ENCODE measurements around the gene CACNG7. TPM values are rescaled to one million over a fixed set of nuclear protein-coding genes. Genes with fewer than 3 reads are reported as not detected.

Gene CACNG7
- total RNA-seq, 1 experiment from 2014 or later = not detected

DNA sequence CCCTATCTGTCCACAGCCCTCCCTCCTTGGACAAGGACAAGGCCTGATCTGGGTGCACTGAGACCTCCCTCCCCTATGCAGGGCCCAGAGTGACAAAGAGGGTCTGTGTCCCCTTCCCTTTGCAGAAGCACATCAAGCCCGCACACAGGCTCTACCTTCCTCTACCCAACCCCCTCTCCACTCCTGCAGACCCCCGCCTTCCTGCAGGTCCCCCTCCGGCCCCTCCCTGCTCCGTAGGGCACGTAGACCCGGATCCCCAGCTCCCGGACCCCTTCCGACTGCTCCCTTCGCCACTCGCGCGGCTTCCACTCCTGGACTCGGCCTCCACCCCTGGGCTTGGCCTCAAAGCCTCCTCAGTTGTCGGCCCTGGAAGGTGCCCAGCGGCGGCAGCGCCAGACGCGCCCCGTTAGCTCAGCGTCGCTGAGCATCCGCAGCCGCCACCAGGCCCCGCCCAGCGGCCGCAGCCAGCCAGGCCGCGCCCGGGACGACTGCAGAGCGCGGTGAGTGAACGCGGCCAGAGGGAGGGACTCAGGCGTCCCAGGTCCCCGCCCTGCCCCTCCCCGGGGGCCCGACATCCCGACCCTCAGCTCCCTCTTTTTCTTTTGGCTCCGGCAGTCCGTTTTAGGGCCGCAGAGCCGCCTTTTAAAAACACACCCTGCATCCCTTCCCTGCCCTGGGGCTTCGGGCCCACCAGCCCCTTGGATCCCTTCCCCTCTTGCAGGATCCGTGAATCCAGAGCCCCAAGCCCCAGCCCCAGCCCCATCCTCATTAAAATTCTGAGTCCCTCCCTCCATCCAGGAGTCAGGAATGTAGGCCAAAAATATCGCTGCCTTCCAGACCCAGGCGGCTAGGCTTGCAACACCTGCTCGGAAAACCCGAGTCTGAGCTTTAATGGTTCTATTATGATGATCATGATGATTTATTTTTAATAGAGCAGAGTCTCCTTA lies 42.9 kb upstream of the CACNG7 start:
- peak; percentile 58 for ATAC-seq
- ChIA-PET RAD21 (ENCODE audit: low non-redundant PET in 1 of 2, low total read pairs in 2 of 2, uncharacterized antibody in 2 of 2, unreplicated experiment in 2 of 2) (interaction anchor here in 1 of 2 experiments (1.0 kb wide), 1 partner anchor 57 kb away, joined by 3 read pairs; no protein-coding TSS in a partner anchor), POLR2A (interaction anchor here (0.9 to 3.1 kb wide), 6 partner anchors 10 to 271 kb away, joined by 3 to 17 read pairs (median 4); partner anchors contain the start of gene CNOT3), CTCF (interaction anchor here (0.6 to 3.8 kb wide), 6 partner anchors 22 to 158 kb away, joined by 3 to 21 read pairs (median 3); no protein-coding TSS in a partner anchor)
- Histone ChIP-seq H3K9ac (ENCODE audit: low read length) (peak overlapping the region; percentile 95), H3K4me1 (ENCODE audit: control insufficient read depth in 1 of 2, insufficient read depth in 2 of 2, low read length in 2 of 2) (peaks cover 18 to 47% of the 10 kb centered on the region in 2 experiments), H3K9me3 (ENCODE audit: control insufficient read depth in 1 of 2, insufficient read depth in 1 of 2, low read depth in 1 of 2, low read length in 2 of 2) (no peaks in the 10 kb centered on the region), H3K27me3 (ENCODE audit: insufficient read depth, low read length) (no peaks in the 10 kb centered on the region), H3K9me2 (ENCODE audit: insufficient read depth) (no peaks in the 10 kb centered on the region), H3K36me3 (ENCODE audit: control insufficient read depth in 1 of 2, insufficient read depth in 2 of 2, low read length in 2 of 2) (peaks cover 2 to 5% of the 10 kb centered on the region in 2 experiments; a peak in 2 of 4 replicates), H3K79me2 (ENCODE audit: insufficient read depth, low read length) (peaks cover 26% of the 10 kb centered on the region), H3K4me3 (replicated peaks in 1 of 2; ENCODE audit: low read depth in 1 of 2, low read length in 2 of 2) (peak overlapping the region; percentile 75 to 78), H3K4me2 (ENCODE audit: low read length) (peak overlapping the region; percentile 99), H4K20me1 (ENCODE audit: insufficient read depth) (no peaks in the 10 kb centered on the region), H2AFZ (ENCODE audit: low read depth, low read length, poor library complexity, severe bottlenecking) (no peak overlapping the region), H3K27ac (ENCODE audit: low read depth, low read length) (peak overlapping the region; percentile 77)
- intact Hi-C loops (cut with micrococcal nuclease) = loop anchor here (5.0 kb wide), 1 partner anchor 116 kb away; no protein-coding TSS in a partner anchor
- no TSS peak for BruUV-seq (replicated peaks)
- TF ChIP-seq POLR2AphosphoS5 (IDR thresholded peaks at IDR 0.05; ENCODE audit: low read depth, low read length) = peak; percentile 71
- peak; percentile 45 for TF ChIP-seq ZFX (IDR thresholded peaks at IDR 0.05)
- peak; percentile 51 for TF ChIP-seq YY1 (IDR thresholded peaks at IDR 0.05; ENCODE audit: extremely low read depth, insufficient replicate concordance, low read depth, low read length)
- TF ChIP-seq, protein P1, sequence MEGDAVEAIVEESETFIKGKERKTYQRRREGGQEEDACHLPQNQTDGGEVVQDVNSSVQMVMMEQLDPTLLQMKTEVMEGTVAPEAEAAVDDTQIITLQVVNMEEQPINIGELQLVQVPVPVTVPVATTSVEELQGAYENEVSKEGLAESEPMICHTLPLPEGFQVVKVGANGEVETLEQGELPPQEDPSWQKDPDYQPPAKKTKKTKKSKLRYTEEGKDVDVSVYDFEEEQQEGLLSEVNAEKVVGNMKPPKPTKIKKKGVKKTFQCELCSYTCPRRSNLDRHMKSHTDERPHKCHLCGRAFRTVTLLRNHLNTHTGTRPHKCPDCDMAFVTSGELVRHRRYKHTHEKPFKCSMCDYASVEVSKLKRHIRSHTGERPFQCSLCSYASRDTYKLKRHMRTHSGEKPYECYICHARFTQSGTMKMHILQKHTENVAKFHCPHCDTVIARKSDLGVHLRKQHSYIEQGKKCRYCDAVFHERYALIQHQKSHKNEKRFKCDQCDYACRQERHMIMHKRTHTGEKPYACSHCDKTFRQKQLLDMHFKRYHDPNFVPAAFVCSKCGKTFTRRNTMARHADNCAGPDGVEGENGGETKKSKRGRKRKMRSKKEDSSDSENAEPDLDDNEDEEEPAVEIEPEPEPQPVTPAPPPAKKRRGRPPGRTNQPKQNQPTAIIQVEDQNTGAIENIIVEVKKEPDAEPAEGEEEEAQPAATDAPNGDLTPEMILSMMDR (IDR thresholded peaks at IDR 0.05 in 2 of 3, conservative IDR thresholded peaks at IDR 0.05 in 1 of 3; ENCODE audit: borderline replicate concordance in 1 of 3, insufficient read depth in 1 of 3, low read depth in 2 of 3, low read length in 2 of 3) = no peak
- peak; percentile 63 for TF ChIP-seq SIN3A (IDR thresholded peaks at IDR 0.05; ENCODE audit: low read depth)
- peak; percentile 18 for TF ChIP-seq TCF7L2 (IDR thresholded peaks at IDR 0.05; ENCODE audit: borderline replicate concordance, extremely low read depth, insufficient read depth, insufficient read length)
- no peak for TF ChIP-seq SRF (IDR thresholded peaks at IDR 0.05; ENCODE audit: low read depth)
- TF ChIP-seq MAX (IDR thresholded peaks at IDR 0.05) = peak; percentile 30; the same call in 1 of the 2 replicates
- TF ChIP-seq CBX3 (IDR thresholded peaks at IDR 0.05; ENCODE audit: low read depth) = no peak
- DNase-seq (ENCODE audit: low read depth, low spot score) = peak; percentile 60

Measured in HCT116 (cell line).